HG02981 (cell line): ENCODE measurements around the gene CDH19.
"Not testable (repeated sequence)": the region's sequence is repeated elsewhere in the genome, so short reads cannot be mapped to it uniquely, and the experiment has no call there.

ENCODE experiments used
- ATAC-seq: cut with Tn5 transposase; IDR thresholded peaks from one replicate; pipeline ENCODE4 v1.9.1; 2021; ENCODE audit warnings: mild to moderate bottlenecking, moderate library complexity; ENCODE audit not compliant: unreplicated experiment

CDH19 gene

DNA sequence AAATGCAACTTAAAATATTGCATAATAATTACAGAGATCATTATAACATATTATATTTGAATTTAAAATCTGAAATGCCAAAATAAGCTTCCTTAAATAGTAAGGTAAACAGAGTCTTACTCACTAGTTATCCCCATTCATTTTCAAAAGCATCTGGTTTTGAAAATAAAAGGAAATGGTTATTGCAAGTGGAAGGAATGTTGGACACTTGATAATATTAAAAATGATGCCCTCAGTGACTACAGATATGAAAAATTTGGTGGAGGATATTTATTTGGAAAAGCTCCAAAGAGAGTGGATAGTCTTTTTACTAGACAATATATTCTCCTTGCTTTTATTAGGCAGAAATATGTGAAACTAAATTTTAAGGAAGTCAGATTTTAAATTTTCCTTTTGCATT lies 39.7 kb downstream of the CDH19 start:
- ATAC-seq: no peak

DNA sequence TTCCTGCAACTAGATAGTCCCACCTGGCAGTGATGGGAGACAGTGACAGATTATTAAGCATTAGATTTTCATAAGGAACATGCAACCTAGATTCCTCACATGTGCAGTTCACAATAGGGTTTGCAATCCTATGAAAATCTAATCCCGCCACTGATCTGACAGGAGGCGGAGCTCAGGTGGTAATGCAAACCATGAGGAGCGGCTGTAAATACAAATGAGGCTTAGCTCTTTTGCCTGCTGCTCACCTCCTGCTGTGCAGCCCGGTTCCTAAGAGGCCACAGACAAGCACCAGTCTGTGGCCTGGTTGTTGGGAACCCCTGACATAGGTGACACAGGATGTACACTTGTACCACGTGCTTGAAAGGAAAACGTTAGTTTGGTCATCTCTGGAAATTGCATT lies 41.6 kb downstream of the CDH19 start:
- no peak for ATAC-seq

- no peak for ATAC-seq
Measured at GRCh38 chr18:66560094-66560493, 43.8 kb downstream of the CDH19 start.

GRCh38 chr18:66558773-66559172 lies 45.1 kb downstream of the CDH19 start:
- no peak for ATAC-seq

- no peak for ATAC-seq
Measured at GRCh38 chr18:66557091-66557490, 46.8 kb downstream of the CDH19 start.

- ATAC-seq: no peak
Measured at GRCh38 chr18:66555585-66555984, 48.3 kb downstream of the CDH19 start.

DNA sequence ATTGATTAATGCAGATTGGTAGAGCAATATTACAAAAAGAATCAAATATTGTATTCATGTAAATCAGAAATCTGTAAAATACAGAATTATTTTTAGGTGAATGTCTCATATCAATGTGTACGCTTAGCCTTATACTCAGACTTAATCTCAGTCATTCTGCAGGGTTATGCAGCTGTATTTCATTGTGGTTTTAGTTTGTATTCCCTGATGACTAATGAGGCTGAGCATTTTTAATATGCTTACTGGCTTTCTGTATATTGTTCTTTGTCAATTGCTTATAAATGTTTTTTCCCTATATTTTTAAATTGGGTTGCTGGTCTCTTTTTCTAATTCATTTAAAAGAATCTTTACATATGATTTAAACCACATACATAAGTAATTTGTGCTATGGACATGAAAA lies 50.1 kb downstream of the CDH19 start:
- ATAC-seq: no peak

GRCh38 chr18:66550366-66550765 lies 53.5 kb downstream of the CDH19 start:
- ATAC-seq: no peak

DNA sequence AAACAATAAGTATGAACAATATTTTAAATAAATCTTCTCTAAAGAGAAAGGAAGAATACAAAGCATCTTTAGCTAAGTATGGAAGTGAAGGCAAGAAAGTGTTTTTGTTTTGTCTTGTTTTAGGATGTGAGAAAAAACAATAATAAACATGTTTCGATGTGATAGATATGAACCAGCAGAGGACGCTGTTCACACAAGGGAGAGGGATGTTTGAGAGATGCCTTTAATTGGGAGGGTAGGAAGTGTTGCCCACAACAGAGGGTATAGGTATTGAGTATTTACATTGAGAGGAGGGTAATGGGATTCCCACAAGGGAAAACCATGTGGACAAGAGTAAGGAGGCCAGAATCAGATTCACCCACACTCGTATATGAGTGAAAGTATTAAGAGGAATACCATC lies 55.1 kb downstream of the CDH19 start:
- no peak for ATAC-seq

- ATAC-seq: no peak
Measured at GRCh38 chr18:66534110-66534509, 69.8 kb downstream of the CDH19 start.

DNA sequence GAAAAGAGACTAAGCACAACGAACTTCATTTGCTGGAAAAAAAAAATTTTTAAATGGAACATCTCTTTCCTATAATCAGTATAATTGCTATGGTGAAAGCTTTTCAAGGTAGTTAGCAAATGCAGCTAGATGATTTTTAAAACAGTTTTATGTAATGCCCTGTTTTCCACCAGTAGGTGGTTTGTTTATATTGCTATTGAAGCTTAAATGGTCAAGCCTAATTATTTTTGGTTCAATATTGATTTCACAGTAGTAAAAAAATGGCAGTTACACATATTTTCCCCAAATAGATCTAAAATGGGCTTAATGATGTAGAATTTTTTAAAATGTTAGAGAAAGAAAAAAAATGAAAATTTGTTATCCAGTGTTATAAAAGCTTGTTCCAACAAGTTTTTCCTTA lies 70.2 kb downstream of the CDH19 start:
- no peak for ATAC-seq

- no peak for ATAC-seq
Measured at GRCh38 chr18:66523219-66523991, 80.5 kb downstream of the CDH19 start.

GRCh38 chr18:66513996-66514395 lies 89.9 kb downstream of the CDH19 start:
- no peak for ATAC-seq

- no peak for ATAC-seq
Measured at GRCh38 chr18:66511792-66512191, 92.1 kb downstream of the CDH19 start.

- ATAC-seq: no peak
Measured at GRCh38 chr18:66511289-66511688, 92.6 kb downstream of the CDH19 start.

DNA sequence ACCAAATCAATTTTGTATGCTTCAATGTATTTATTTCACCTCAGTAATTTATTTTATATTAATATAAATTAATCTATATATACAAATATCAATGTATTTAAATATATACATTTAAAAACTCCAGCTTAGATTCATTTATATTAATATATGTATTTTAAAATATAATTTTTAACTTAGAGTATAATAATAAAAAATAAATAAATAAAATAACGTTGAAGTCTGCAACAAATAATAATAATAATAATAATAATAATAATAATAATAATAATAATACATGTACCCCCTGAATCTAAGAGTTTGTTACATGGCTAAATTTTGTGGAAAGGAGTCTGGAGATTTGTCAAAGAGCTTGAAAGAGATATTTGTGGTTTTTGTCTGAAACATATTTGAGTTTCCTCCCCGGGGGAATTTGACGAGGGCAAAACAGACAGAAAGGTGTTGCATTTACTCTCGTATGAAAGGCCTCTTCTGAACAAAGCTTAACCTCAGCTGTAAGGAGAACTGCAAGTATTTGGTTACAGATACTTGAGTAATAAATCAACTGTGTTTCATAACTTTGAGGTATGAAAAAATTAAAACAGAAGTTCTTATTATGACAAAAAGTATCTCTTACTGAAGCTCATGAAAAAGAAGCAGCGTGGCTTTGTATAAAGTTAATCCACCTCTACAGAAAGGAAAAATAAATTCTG lies 93.4 kb downstream of the CDH19 start:
- ATAC-seq: peak; percentile 46

- no peak for ATAC-seq
Measured at GRCh38 chr18:66508937-66509336, 95.0 kb downstream of the CDH19 start.

DNA sequence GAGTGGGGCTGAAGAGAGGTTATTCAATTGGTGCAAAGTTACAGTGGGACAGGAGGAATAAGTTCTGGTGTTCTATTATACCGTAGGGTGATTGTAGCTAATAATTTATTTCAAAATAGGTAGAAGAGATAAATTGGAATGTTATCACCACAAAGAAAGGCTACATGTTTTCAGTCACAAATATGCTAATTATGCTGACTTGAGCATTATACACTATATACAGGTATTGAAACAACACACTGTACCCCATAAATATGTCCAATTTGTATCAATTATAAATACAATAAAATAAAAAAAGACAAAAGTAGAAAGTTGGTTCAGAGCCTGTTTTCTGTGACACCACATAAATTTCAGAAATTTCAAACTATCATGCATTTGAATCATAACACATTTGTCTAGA lies 97.7 kb downstream of the CDH19 start:
- no peak for ATAC-seq

- ATAC-seq: no peak
Measured at GRCh38 chr18:66497351-66497750, 106.5 kb downstream of the CDH19 start.

GRCh38 chr18:66495844-66496243 lies 108.0 kb downstream of the CDH19 start:
- ATAC-seq: peak; percentile 75

- ATAC-seq: no peak
Measured at GRCh38 chr18:66473882-66474281, 130.0 kb downstream of the CDH19 start.

DNA sequence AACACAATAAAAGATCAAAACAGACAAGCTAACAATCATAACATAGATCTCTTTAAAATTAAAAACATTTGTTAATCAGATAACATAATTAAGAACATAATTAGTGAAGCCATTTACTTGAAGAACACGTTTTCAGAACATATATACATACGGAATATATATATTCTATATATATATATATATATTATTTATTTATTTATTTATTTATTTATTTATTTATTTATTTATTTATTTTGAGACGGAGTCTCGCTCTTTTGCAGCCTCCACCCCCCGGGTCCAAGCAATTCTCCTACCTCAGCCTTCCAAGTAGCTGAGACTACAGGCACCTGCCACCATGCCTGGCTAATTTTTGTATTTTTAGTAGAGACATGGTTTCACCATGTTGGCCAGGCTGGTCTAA lies 137.7 kb downstream of the CDH19 start:
- not testable (repeated sequence) for ATAC-seq

GRCh38 chr18:66461344-66461743 lies 142.5 kb downstream of the CDH19 start:
- ATAC-seq: peak; percentile 68
